Right lobe of liver (tissue), 4 donors: ENCODE measurements around the gene CDC16.

ENCODE experiments used
- POLR2A ChIP-seq: fragments of 450-650 bp; IDR thresholded peaks from one replicate; pipeline ENCODE4 v1.6.1; 2017; ENCODE audit warnings: antibody characterized with exemption, mild to moderate bottlenecking
- TF ChIP-seq, protein P1 (sequence below), 4 donors: fragments of 200-600 bp in 3 of 4; fragments of 450-650 bp in 1 of 4; IDR thresholded peaks; one replicate each; pipeline versions ENCODE4 v1.5.1 to v1.8.0; 2016 to 2022; ENCODE audit warnings: antibody characterized with exemption in 4 of 4, mild to moderate bottlenecking in 2 of 4
- donor health status: DM: no; HTN: no; CAD: no.
- donor health status: DM: no; HTN: no; CAD: no.
- donor health status: DM: no; HTN: yes; CAD: no.

DNA sequence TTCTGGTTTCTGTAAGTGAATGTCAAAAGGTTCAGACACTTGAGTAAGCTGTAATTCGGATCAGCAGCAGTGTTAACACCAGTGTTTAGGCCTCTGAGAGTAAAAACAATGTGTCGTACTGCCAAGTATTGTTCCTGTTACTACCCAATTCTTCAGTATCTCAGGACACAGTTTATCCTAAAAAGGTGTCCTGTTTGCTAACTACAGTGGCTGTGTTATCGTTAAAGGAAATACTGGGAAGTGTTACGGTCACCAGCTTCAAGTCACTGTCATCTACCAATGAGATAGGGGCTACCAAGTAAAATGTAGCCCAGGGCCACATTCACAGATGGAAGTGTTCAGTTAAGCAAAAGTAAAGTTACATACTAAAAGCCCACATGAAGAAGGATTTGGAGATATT is 44.4 kb downstream of the CDC16 start:
- TF ChIP-seq, protein P1, sequence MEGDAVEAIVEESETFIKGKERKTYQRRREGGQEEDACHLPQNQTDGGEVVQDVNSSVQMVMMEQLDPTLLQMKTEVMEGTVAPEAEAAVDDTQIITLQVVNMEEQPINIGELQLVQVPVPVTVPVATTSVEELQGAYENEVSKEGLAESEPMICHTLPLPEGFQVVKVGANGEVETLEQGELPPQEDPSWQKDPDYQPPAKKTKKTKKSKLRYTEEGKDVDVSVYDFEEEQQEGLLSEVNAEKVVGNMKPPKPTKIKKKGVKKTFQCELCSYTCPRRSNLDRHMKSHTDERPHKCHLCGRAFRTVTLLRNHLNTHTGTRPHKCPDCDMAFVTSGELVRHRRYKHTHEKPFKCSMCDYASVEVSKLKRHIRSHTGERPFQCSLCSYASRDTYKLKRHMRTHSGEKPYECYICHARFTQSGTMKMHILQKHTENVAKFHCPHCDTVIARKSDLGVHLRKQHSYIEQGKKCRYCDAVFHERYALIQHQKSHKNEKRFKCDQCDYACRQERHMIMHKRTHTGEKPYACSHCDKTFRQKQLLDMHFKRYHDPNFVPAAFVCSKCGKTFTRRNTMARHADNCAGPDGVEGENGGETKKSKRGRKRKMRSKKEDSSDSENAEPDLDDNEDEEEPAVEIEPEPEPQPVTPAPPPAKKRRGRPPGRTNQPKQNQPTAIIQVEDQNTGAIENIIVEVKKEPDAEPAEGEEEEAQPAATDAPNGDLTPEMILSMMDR (IDR thresholded peaks at IDR 0.05), result no peak
- TF ChIP-seq POLR2A, result no peak
